Activated T-cell treated with anti-CD3 and anti-CD28 coated beads for 4 hours (primary cell): Measurements from ENCODE around the gene PDE7B.

Experiments used
- DNase-seq: peaks from one replicate; pipeline ENCODE4 v3.0.0-alpha.2; 2020

Gene PDE7B

GRCh38 chr6:135851442-135852271 is at the start of gene PDE7B:
Gene PDE7B, plus strand, starts transcription at chr6:135851701.
- DNase-seq, result no peak

DNA sequence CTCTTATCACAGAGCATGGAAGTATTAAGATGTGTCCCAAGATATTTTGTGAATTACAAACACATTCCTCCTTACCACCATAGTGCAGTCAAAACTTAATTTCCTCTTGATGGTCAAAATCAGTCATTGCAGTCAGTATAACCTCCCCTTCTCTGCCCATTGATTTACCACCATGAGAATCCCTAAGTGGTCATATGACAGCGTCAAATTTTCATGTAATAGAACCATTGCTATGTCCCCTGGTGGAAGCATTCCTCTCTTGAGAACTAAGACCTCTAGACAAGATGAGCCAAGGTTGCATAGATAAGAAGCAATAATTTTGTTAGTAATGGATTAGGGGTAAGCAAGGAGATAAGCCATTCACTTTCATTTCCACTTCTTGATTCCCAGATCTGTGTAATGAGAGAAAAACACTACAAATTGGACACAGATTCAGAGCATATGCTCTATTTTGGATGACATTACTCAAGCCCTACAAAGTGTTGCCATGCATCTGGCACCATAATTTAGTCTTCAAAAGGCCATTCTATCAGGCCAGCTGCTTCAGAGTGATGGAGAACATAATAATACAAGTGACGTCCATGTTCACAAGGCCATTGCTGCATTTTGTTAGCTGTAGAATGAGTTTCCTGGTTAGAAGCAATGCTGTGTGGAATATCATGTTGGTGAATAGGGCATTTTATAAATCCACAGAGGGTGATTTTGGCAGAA is 49.6 kb upstream of the PDE7B start:
- DNase-seq, result no peak

DNA sequence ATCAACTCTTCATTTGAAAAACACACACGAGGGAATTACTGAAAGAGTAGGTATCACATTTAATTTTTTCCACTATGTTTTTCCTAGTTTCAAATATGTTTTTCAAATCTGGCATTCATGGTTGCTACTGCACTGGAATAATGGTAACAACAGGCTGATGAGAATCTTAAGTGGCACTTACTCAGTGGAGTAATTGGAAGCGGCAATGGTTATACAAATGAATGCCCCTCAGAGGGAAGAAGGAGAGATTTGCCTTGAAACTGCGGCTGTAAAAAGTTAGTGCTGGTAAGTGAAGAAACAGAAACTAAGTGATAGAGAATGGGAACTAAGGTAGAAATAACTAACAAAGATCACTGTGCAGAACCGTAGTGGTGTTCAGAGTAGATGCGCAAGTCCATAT is 41.0 kb upstream of the PDE7B start:
- no peak for DNase-seq

- no peak for DNase-seq
These were observed 40.3 kb upstream of the PDE7B start for GRCh38 chr6:135811170-135811569.

- DNase-seq, result no peak
These were observed 39.6 kb upstream of the PDE7B start for GRCh38 chr6:135811644-135812526.

- no peak for DNase-seq
These were observed 38.1 kb upstream of the PDE7B start for GRCh38 chr6:135813401-135813800.

DNA sequence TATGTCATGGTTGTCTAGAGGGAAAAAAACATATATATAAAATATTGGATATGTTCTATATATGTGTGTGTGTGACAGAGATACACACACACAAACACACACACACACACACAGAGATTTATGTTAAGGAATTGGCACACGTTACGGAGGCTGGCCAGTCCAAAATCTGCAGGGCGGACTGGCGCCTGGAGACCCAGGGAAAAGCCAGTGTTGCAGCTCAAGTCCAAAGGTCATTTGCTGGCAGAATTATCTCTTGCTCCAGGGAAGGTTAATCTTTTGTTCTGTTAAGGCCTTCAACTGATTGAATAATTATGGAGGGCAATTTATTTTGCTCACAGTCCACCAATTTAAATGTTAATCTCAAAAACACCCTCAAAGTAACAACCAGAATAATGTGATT is 37.5 kb upstream of the PDE7B start:
- no peak for DNase-seq

GRCh38 chr6:135815216-135815615 is 36.3 kb upstream of the PDE7B start:
- DNase-seq, result no peak

GRCh38 chr6:135817035-135817434 is 34.5 kb upstream of the PDE7B start:
- no peak for DNase-seq

GRCh38 chr6:135819665-135820064 is 31.8 kb upstream of the PDE7B start:
- DNase-seq, result no peak

- no peak for DNase-seq
These were observed 31.2 kb upstream of the PDE7B start for GRCh38 chr6:135820340-135820739.

DNA sequence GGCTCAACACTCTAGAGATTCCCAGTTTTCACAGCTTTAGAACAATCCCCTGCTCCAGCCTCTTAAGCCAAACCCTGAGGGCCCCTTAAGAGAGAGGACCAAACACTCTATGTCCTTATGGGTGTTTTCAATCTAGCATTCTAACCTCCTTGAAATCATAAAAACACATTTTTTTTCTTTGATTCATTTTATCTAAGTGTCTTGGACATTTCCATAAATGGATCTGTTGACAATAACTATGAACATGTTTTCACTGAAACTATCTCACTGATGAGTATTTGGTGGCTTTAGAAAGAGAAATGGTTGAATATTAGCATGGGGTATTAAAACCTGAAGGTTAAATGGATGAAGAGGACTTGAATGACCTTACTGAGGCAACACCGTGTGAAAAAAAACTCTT is 27.6 kb upstream of the PDE7B start:
- no peak for DNase-seq

DNA sequence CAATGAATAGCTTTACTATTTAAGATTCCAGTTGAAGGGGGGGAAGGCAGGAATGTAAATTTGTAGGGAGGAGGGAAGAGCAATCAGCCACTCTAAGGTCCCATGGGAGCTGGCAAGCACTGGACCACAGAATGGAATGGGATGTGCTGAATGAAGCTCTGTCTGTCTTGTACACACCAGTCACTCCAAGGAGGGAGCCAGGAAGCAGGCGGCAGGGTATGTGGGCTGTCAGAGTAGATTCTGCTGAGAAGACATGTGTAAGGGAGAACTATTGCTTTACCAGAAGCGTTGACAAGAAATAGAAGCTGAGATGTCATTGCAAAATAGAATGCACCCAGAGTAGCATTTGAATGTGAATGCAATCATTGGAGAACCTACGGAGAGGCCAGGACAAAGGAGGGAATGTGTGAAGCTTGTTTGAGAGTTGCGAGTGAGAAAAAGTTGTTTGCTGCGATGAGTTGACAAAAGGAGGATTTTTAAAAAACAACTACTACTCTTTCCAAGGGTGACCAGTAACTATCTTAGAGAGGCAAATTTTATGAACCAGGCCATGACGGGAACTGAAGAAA is 25.2 kb upstream of the PDE7B start:
- no peak for DNase-seq

DNA sequence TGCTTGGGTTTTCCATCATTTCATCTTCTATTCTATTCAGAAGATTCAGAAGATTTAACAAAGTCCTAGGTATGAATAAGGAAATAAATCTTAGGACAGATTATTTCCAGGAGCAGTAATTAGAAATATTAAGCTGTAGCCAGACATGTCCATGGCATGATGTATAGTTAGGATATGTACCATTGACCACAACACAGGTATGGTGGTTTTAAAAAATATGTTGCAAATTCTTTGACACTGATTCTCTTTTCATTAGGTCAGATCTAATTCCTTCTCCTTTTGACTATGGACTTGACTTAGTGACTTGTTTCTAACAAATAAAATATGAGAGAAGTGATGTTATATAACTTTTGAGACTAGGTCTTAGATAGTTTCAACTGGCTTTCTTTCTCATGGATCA is 23.5 kb upstream of the PDE7B start:
- no peak for DNase-seq

GRCh38 chr6:135830452-135830881 is 21.0 kb upstream of the PDE7B start:
- DNase-seq, result no peak

DNA sequence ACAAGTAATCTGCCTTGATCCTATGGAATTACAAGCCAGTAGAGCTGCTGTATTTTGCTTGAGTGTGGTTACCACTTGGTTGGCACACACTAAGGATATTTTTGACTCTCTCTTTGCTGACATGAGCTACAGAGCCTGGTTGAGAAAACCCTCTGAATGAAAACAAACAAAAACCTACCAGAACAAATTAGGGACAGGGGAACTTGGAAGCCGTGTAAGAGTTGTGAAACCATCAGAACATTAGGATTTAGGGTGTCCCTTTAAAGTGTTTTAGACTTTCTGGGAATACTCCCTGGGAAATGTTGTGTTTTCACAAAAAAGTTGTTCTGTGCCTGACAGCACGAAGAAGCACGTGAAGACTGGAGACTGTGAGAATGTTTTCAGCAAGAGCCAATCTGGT is 20.5 kb upstream of the PDE7B start:
- DNase-seq, result no peak

- DNase-seq, result no peak
These were observed 19.3 kb upstream of the PDE7B start for GRCh38 chr6:135832166-135832565.

DNA sequence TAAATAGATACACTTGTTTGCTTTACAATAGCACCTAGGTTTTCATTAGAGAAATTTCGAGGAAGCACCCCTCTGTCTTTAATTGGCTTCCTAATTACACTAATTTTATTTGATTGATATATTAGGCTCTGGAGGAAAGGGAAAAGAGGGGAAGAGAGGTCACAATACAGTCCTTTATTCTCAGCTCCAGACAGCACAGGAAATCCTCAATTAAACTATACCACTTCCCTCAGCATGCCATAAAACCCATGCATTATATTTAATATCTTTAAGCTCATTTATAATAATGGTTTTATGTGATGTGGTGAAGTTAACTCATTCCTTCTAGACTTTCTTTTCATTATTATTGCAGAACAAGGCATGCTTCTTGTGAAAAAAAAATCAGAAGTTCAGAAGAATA is 17.7 kb upstream of the PDE7B start:
- no peak for DNase-seq

DNA sequence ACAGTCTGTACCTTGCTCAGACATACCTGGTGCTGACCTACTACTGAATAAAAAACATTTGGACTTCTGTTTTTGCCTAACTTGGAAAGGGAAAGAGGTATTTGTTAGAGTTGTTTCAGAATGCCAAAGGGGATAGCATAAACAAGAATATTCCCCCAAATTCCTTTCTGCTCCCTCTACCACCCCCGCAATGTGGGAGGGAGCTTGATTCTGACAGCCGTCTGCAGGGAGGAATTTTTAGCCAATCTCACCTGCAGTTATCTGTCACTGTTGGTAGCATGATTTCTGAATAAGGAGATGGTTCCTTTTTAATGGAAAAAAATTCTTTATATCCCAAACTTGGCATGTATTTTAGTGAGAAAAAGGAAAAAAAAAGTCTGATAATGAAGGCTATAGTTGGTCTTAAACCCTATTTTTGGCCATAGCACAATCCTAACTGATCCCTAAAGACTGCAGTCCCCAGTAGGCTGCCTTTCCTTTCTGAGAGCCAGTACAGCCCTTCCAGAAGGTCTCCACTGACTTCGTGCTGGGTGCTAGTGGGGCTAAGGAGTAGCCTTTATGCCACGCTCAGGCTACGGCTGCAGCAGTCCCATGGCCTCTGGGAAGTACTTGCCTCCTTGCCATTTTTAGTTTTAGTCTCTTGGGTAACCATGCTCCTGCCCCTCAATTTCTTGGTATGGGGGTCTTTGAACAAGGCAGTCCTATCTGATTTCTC is 13.6 kb upstream of the PDE7B start:
- DNase-seq, result no peak

- no peak for DNase-seq
These were observed 12.4 kb upstream of the PDE7B start for GRCh38 chr6:135839121-135839520.

GRCh38 chr6:135842618-135843392 is 8.7 kb upstream of the PDE7B start:
- no peak for DNase-seq

DNA sequence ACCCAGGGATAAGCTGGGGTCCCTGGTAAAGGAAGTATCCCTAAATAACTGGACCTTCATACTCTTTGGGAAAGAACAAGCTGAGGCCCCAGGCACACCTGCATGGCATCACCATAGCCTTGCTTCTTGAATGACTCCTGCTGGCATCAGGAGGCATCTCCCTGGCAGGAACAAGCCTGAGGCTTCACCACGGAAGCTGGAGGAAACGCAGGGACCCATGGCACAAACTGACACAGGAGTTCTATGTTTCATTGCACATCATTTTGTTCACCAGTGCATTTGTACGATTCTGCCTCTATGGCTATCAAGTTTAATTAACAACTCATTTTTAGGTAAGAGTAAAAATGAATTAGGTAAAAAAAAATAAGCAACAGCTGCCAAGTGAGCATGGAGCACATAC is 619 bp upstream of the PDE7B start:
- no peak for DNase-seq
